ENCODE results near the gene TIMD4.

The TIMD4 gene

GRCh38 chr5:156922207-156922792 is 40.7 kb downstream of the TIMD4 start:
- DNase-seq, result no peak

GRCh38 chr5:156920861-156921431 is 42.1 kb downstream of the TIMD4 start:
- no peak for DNase-seq

GRCh38 chr5:156920042-156920860 is 42.8 kb downstream of the TIMD4 start:
- DNase-seq, result no peak

- no peak for DNase-seq
Observed at GRCh38 chr5:156918311-156918845, 44.6 kb downstream of the TIMD4 start.

GRCh38 chr5:156914371-156914737 is 48.7 kb downstream of the TIMD4 start:
- no peak for DNase-seq

- DNase-seq, result no peak
Observed at GRCh38 chr5:156913719-156914370, 49.2 kb downstream of the TIMD4 start.

- DNase-seq, result no peak
Observed at GRCh38 chr5:156913355-156913718, 49.7 kb downstream of the TIMD4 start.

GRCh38 chr5:156912869-156913268 is 50.2 kb downstream of the TIMD4 start:
- no peak for DNase-seq

GRCh38 chr5:156909180-156909579 is 53.8 kb downstream of the TIMD4 start:
- DNase-seq, result no peak

- DNase-seq, result no peak
Observed at GRCh38 chr5:156907667-156908066, 55.4 kb downstream of the TIMD4 start.

GRCh38 chr5:156906807-156907206 is 56.2 kb downstream of the TIMD4 start:
- DNase-seq, result no peak

- no peak for DNase-seq
Observed at GRCh38 chr5:156896546-156896945, 66.5 kb downstream of the TIMD4 start.

- no peak for DNase-seq
Observed at GRCh38 chr5:156893517-156893916, 69.5 kb downstream of the TIMD4 start.

- DNase-seq, result no peak
Observed at GRCh38 chr5:156892864-156893263, 70.2 kb downstream of the TIMD4 start.

- no peak for DNase-seq
Observed at GRCh38 chr5:156892223-156892622, 70.8 kb downstream of the TIMD4 start.

- DNase-seq, result no peak
Observed at GRCh38 chr5:156888520-156888919, 74.5 kb downstream of the TIMD4 start.

GRCh38 chr5:156883316-156883875 is 79.6 kb downstream of the TIMD4 start:
- no peak for DNase-seq

GRCh38 chr5:156879665-156880285 is 83.3 kb downstream of the TIMD4 start:
- no peak for DNase-seq

GRCh38 chr5:156871212-156871611 is 91.8 kb downstream of the TIMD4 start:
- no peak for DNase-seq

GRCh38 chr5:156870498-156870839 is 92.6 kb downstream of the TIMD4 start:
- no peak for DNase-seq
